ENCODE measurements around the gene PSMA7. TPM values are rescaled to one million over a fixed set of nuclear protein-coding genes. Genes with fewer than 3 reads are reported as not detected.

Gene PSMA7
- total and polyA plus RNA-seq, 4 donors = 136 to 259 (median 206) TPM

GRCh38 chr20:62145688-62146018 is 2.5 kb upstream of the PSMA7 start:
- Histone ChIP-seq H3K4me1 (ENCODE audit: control insufficient read depth in 1 of 2, insufficient read depth in 2 of 2, low read length in 2 of 2) (no peaks in the 10 kb centered on the region), H3K9me3 (ENCODE audit: control insufficient read depth, low read length) (no peaks in the 10 kb centered on the region), H3K27ac (ENCODE audit: low read depth in 1 of 2, low read length in 2 of 2) (no peak overlapping the region), H3K36me3 (ENCODE audit: control insufficient read depth in 1 of 2, insufficient read depth in 2 of 2, low read length in 1 of 2) (no peaks in the 10 kb centered on the region), H3K27me3 (ENCODE audit: control insufficient read depth in 1 of 2, insufficient read depth in 2 of 2, low read length in 1 of 2) (no peaks in the 10 kb centered on the region), H3K4me3 (ENCODE audit: low read length in 2 of 2) (no peak overlapping the region)
- intact Hi-C loops (cut with DNase I) = loop anchor here in 1 of 2 donors (2.0 kb wide), 1 partner anchor 91 kb away; no protein-coding TSS in a partner anchor
- WGBS, 2 donors = 92 to 95% methylated on average over 7 of the region's 7 CpGs
- ATAC-seq (ENCODE audit: low FRiP score) (no peak), DNase-seq (no peak)

- Histone ChIP-seq H3K4me3 (ENCODE audit: low read length in 2 of 2) (peak overlapping the region; percentile 86 to 96), H3K36me3 (ENCODE audit: control insufficient read depth in 1 of 2, insufficient read depth in 2 of 2, low read length in 1 of 2) (peaks cover 0 to 6% of the 10 kb centered on the region in 2 donors), H3K27me3 (ENCODE audit: control insufficient read depth in 1 of 2, insufficient read depth in 2 of 2, low read length in 1 of 2) (no peaks in the 10 kb centered on the region), H3K4me1 (ENCODE audit: control insufficient read depth in 1 of 2, insufficient read depth in 2 of 2, low read length in 2 of 2) (no peaks in the 10 kb centered on the region), H3K27ac (ENCODE audit: low read depth in 1 of 2, low read length in 2 of 2) (peak overlapping the region; percentile 28 to 93), H3K9me3 (ENCODE audit: control insufficient read depth, low read length) (no peaks in the 10 kb centered on the region)
- peak; percentile 77 to 91 for DNase-seq
- WGBS, 2 donors = 0 to 1% methylated on average over 70 to 104 of the region's 104 CpGs
- intact Hi-C loops (cut with DNase I) = loop anchor here in 1 of 2 donors (2.0 to 5.0 kb wide), 2 partner anchors 38 to 93 kb away; partner anchors contain the start of gene MTG2
- ATAC-seq (ENCODE audit: low FRiP score) = no peak
Observed at GRCh38 chr20:62143957-62144825, 997 bp upstream of the PSMA7 start.

GRCh38 chr20:62142252-62143080 is 728 bp downstream of the PSMA7 start:
- H3K27me3 ChIP-seq (ENCODE audit: control insufficient read depth in 1 of 2, insufficient read depth in 2 of 2, low read length in 1 of 2) = no peaks in the 10 kb centered on the region
- H3K36me3 ChIP-seq (ENCODE audit: control insufficient read depth in 1 of 2, insufficient read depth in 2 of 2, low read length in 1 of 2) = peaks cover 0 to 16% of the 10 kb centered on the region in 2 donors
- intact Hi-C loops (cut with DNase I) = loop anchor here in 1 of 2 donors (5.0 kb wide), 1 partner anchor 40 kb away; the partner anchor contains the start of gene MTG2
- H3K27ac ChIP-seq (ENCODE audit: low read depth in 1 of 2, low read length in 2 of 2) = peak overlapping the region; percentile 41 to 93
- WGBS, 2 donors = 0% methylated on average over 52 to 71 of the region's 71 CpGs
- ATAC-seq (ENCODE audit: low FRiP score) (peak; percentile 27), DNase-seq (no peak)
- H3K4me3 ChIP-seq (ENCODE audit: low read length in 2 of 2) = peak overlapping the region; percentile 96 to 98
- H3K9me3 ChIP-seq (ENCODE audit: control insufficient read depth, low read length) = no peaks in the 10 kb centered on the region
- H3K4me1 ChIP-seq (ENCODE audit: control insufficient read depth in 1 of 2, insufficient read depth in 2 of 2, low read length in 2 of 2) = no peaks in the 10 kb centered on the region

GRCh38 chr20:62141397-62142251 is 1.6 kb downstream of the PSMA7 start:
- H3K4me3 ChIP-seq (ENCODE audit: low read length in 2 of 2) = peak overlapping the region; percentile 96 to 98
- no peaks in the 10 kb centered on the region for H3K4me1 ChIP-seq (ENCODE audit: control insufficient read depth in 1 of 2, insufficient read depth in 2 of 2, low read length in 2 of 2)
- H3K27me3 ChIP-seq (ENCODE audit: control insufficient read depth in 1 of 2, insufficient read depth in 2 of 2, low read length in 1 of 2) = no peaks in the 10 kb centered on the region
- DNase-seq (no peak), ATAC-seq (ENCODE audit: low FRiP score) (no peak)
- peaks cover 0 to 16% of the 10 kb centered on the region in 2 donors for H3K36me3 ChIP-seq (ENCODE audit: control insufficient read depth in 1 of 2, insufficient read depth in 2 of 2, low read length in 1 of 2)
- WGBS, 2 donors = 21 to 25% methylated on average over 14 of the region's 14 CpGs
- no peak overlapping the region for H3K27ac ChIP-seq (ENCODE audit: low read depth in 1 of 2, low read length in 2 of 2)
- H3K9me3 ChIP-seq (ENCODE audit: control insufficient read depth, low read length) = no peaks in the 10 kb centered on the region
- intact Hi-C loops (cut with DNase I) = loop anchor here in 1 of 2 donors (5.0 kb wide), 1 partner anchor 41 kb away; the partner anchor contains the start of gene MTG2

- 72 to 80% methylated on average over 7 of the region's 7 CpGs for WGBS, 2 donors
- no peaks in the 10 kb centered on the region for H3K9me3 ChIP-seq (ENCODE audit: control insufficient read depth, low read length)
- no peak overlapping the region for H3K27ac ChIP-seq (ENCODE audit: low read depth in 1 of 2, low read length in 2 of 2)
- DNase-seq (no peak), ATAC-seq (ENCODE audit: low FRiP score) (no peak)
- no peak overlapping the region for H3K4me3 ChIP-seq (ENCODE audit: low read length in 2 of 2)
- intact Hi-C loops (cut with DNase I) = loop anchor here in 1 of 2 donors (5.0 kb wide), 1 partner anchor 41 kb away; the partner anchor contains the start of gene MTG2
- peaks cover 0 to 16% of the 10 kb centered on the region in 2 donors for H3K36me3 ChIP-seq (ENCODE audit: control insufficient read depth in 1 of 2, insufficient read depth in 2 of 2, low read length in 1 of 2)
- H3K27me3 ChIP-seq (ENCODE audit: control insufficient read depth in 1 of 2, insufficient read depth in 2 of 2, low read length in 1 of 2) = no peaks in the 10 kb centered on the region
- H3K4me1 ChIP-seq (ENCODE audit: control insufficient read depth in 1 of 2, insufficient read depth in 2 of 2, low read length in 2 of 2) = no peaks in the 10 kb centered on the region
Observed at GRCh38 chr20:62141043-62141396, 2.2 kb downstream of the PSMA7 start.

- Histone ChIP-seq H3K9me3 (ENCODE audit: control insufficient read depth, low read length) (no peaks in the 10 kb centered on the region), H3K4me3 (ENCODE audit: low read length in 2 of 2) (no peak overlapping the region), H3K36me3 (ENCODE audit: control insufficient read depth in 1 of 2, insufficient read depth in 2 of 2, low read length in 1 of 2) (peaks cover 0 to 16% of the 10 kb centered on the region in 2 donors), H3K27me3 (ENCODE audit: control insufficient read depth in 1 of 2, insufficient read depth in 2 of 2, low read length in 1 of 2) (no peaks in the 10 kb centered on the region), H3K4me1 (ENCODE audit: control insufficient read depth in 1 of 2, insufficient read depth in 2 of 2, low read length in 2 of 2) (no peaks in the 10 kb centered on the region), H3K27ac (ENCODE audit: low read depth in 1 of 2, low read length in 2 of 2) (no peak overlapping the region)
- intact Hi-C loops (cut with DNase I) = loop anchor here (5.0 kb wide), 4 partner anchors 43 to 127 kb away; partner anchors contain the start of genes TAF4 (in 2 of the 2) and MTG2 (in 1 of the 2)
- WGBS, 2 donors = 85 to 91% methylated on average over 12 to 13 of the region's 13 CpGs
- ATAC-seq (ENCODE audit: low FRiP score) (no peak), DNase-seq (no peak)
Observed at GRCh38 chr20:62139636-62140035, 3.6 kb downstream of the PSMA7 start.

- ATAC-seq (ENCODE audit: low FRiP score) = no peak
- H3K4me1 ChIP-seq (ENCODE audit: control insufficient read depth in 1 of 2, insufficient read depth in 2 of 2, low read length in 2 of 2) = no peaks in the 10 kb centered on the region
- no peak overlapping the region for H3K27ac ChIP-seq (ENCODE audit: low read depth in 1 of 2, low read length in 2 of 2)
- 85 to 88% methylated on average over 10 of the region's 10 CpGs for WGBS, 2 donors
- intact Hi-C loops (cut with DNase I) = loop anchor here (5.0 kb wide), 3 partner anchors 72 to 127 kb away; partner anchors contain the start of gene TAF4 (in 2 of the 2)
- peaks cover 0 to 18% of the 10 kb centered on the region in 2 donors for H3K36me3 ChIP-seq (ENCODE audit: control insufficient read depth in 1 of 2, insufficient read depth in 2 of 2, low read length in 1 of 2)
- H3K9me3 ChIP-seq (ENCODE audit: control insufficient read depth, low read length) = no peaks in the 10 kb centered on the region
- no peak overlapping the region for H3K4me3 ChIP-seq (ENCODE audit: low read length in 2 of 2)
- no peak for DNase-seq
- no peaks in the 10 kb centered on the region for H3K27me3 ChIP-seq (ENCODE audit: control insufficient read depth in 1 of 2, insufficient read depth in 2 of 2, low read length in 1 of 2)
Observed at GRCh38 chr20:62138912-62139311, 4.3 kb downstream of the PSMA7 start.

GRCh38 chr20:62138204-62138543 is 5.0 kb downstream of the PSMA7 start:
- intact Hi-C loops (cut with DNase I) = loop anchor here (5.0 kb wide), 3 partner anchors 71 to 126 kb away; partner anchors contain the start of gene TAF4 (in 2 of the 2)
- WGBS, 2 donors = 75 to 86% methylated on average over 11 of the region's 11 CpGs
- Histone ChIP-seq H3K27ac (ENCODE audit: low read depth in 1 of 2, low read length in 2 of 2) (no peak overlapping the region), H3K36me3 (ENCODE audit: control insufficient read depth in 1 of 2, insufficient read depth in 2 of 2, low read length in 1 of 2) (peaks cover 0 to 20% of the 10 kb centered on the region in 2 donors), H3K27me3 (ENCODE audit: control insufficient read depth in 1 of 2, insufficient read depth in 2 of 2, low read length in 1 of 2) (no peaks in the 10 kb centered on the region), H3K4me3 (ENCODE audit: low read length in 2 of 2) (no peak overlapping the region), H3K9me3 (ENCODE audit: control insufficient read depth, low read length) (no peaks in the 10 kb centered on the region), H3K4me1 (ENCODE audit: control insufficient read depth in 1 of 2, insufficient read depth in 2 of 2, low read length in 2 of 2) (no peaks in the 10 kb centered on the region)
- no peak for ATAC-seq (ENCODE audit: low FRiP score)
- no peak for DNase-seq
